ENCODE results near the gene ZNF784.
A peak's percentile ranks its signal among the peaks of the same experiment; 100 is the strongest.

Gene ZNF784

GRCh38 chr19:55606471-55606787 lies 17.9 kb downstream of the ZNF784 start:
- H4K20me1 ChIP-seq (ENCODE audit: insufficient read depth, low read length), result peaks cover 22% of the 10 kb centered on the region
- H3K9ac ChIP-seq (ENCODE audit: low read depth, low read length), result peak overlapping the region; percentile 95
- peak overlapping the region; percentile 95 for H3K4me2 ChIP-seq (ENCODE audit: insufficient read depth, low read length)
- H3K4me1 ChIP-seq (ENCODE audit: insufficient read depth, low read length), result peaks cover 47% of the 10 kb centered on the region
- H2AFZ ChIP-seq (ENCODE audit: low read depth, low read length), result peak overlapping the region; percentile 58; the same call in 1 of the 2 replicates
- DNase-seq (no peak), ATAC-seq (ENCODE audit: insufficient read depth, low read depth) (no peak)
- no peaks in the 10 kb centered on the region for H3K9me3 ChIP-seq (ENCODE audit: insufficient read depth, low read length, severe bottlenecking)
- TF ChIP-seq, protein P1, sequence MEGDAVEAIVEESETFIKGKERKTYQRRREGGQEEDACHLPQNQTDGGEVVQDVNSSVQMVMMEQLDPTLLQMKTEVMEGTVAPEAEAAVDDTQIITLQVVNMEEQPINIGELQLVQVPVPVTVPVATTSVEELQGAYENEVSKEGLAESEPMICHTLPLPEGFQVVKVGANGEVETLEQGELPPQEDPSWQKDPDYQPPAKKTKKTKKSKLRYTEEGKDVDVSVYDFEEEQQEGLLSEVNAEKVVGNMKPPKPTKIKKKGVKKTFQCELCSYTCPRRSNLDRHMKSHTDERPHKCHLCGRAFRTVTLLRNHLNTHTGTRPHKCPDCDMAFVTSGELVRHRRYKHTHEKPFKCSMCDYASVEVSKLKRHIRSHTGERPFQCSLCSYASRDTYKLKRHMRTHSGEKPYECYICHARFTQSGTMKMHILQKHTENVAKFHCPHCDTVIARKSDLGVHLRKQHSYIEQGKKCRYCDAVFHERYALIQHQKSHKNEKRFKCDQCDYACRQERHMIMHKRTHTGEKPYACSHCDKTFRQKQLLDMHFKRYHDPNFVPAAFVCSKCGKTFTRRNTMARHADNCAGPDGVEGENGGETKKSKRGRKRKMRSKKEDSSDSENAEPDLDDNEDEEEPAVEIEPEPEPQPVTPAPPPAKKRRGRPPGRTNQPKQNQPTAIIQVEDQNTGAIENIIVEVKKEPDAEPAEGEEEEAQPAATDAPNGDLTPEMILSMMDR (IDR thresholded peaks at IDR 0.05; ENCODE audit: borderline replicate concordance, extremely low read depth, low read length, poor library complexity, severe bottlenecking), result no peak
- no peak for TF ChIP-seq EZH2 (IDR thresholded peaks at IDR 0.05; ENCODE audit: borderline replicate concordance, low read depth, low read length, severe bottlenecking)
- H3K36me3 ChIP-seq (ENCODE audit: insufficient read depth, low read length), result peaks cover 23% of the 10 kb centered on the region
- peak overlapping the region; percentile 94 for H3K27ac ChIP-seq (ENCODE audit: low read length)
- no peaks in the 10 kb centered on the region for H3K27me3 ChIP-seq (ENCODE audit: insufficient read depth, low read length, poor library complexity)
- H3K4me3 ChIP-seq (ENCODE audit: low read depth in 1 of 2, low read length in 2 of 2), result peak overlapping the region; percentile 63 to 83; a peak in 3 of 4 replicates
- peaks cover 56% of the 10 kb centered on the region for H3K79me2 ChIP-seq (ENCODE audit: insufficient read depth, low read length)

DNA sequence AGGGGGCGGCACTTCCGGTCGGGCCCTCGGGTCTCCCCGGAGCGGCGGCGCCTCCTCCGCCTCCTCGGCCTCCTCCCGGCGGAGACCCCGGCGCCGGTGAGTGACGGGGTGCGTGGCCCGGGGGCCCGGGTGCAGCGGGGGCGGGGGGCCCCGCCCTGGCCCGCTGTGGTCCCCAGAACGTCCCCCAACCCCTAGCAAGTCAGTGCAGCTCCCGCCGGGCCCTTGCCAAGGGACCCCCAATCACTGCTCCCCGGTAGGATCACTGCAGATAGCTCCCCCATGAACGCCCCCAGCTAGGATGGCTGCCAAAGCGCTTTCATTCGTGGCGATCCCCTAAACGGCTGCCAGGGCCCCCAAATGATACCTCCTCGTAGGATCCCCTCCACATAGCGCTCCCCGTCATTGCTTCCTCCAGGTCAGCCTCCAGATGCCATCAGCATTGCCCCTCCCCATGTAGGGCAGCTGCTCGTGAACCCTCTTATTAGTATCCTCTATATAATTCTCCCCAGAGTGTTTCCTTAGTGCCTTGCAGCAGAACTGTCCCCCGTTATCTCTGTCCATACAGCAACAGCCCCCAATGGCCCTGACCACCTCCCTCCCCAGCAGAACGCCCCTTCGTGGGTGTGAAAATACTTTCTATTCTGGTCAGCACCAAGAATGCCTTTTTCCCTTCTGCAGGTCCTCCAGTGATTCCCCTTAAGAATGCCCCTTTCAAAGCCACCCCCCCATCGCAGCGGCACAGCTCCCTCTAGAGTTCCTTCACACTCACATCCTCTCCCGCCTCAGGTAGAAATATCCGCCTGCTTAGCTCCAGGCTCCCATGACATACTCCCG lies 18.5 kb downstream of the ZNF784 start, which contains the start of gene ZNF865:
Gene ZNF865 (plus strand): TSS at position 11 of the 834 bp plus-strand sequence. CDS start 7,972 bp downstream, outside the sequence.
- Histone ChIP-seq H2AFZ (ENCODE audit: low read depth, low read length) (peak within 1 kb of the TSS; percentile 82), H4K20me1 (ENCODE audit: insufficient read depth, low read length) (peaks cover 16% of the 10 kb centered on the region; the same call in 1 of the 2 replicates), H3K9me3 (ENCODE audit: insufficient read depth, low read length, severe bottlenecking) (no peaks in the 10 kb centered on the region), H3K4me1 (ENCODE audit: insufficient read depth, low read length) (peaks cover 53% of the 10 kb centered on the region), H3K4me3 (ENCODE audit: low read depth in 1 of 2, low read length in 2 of 2) (peak within 1 kb of the TSS; percentile 63 to 83), H3K27ac (ENCODE audit: low read length) (peak within 1 kb of the TSS; percentile 94), H3K36me3 (ENCODE audit: insufficient read depth, low read length) (peaks cover 23% of the 10 kb centered on the region), H3K9ac (ENCODE audit: low read depth, low read length) (peak within 1 kb of the TSS; percentile 95), H3K27me3 (ENCODE audit: insufficient read depth, low read length, poor library complexity) (no peaks in the 10 kb centered on the region), H3K4me2 (ENCODE audit: insufficient read depth, low read length) (peak within 1 kb of the TSS; percentile 95), H3K79me2 (ENCODE audit: insufficient read depth, low read length) (peaks cover 54% of the 10 kb centered on the region)
- peak; percentile 77 for DNase-seq
- peak; percentile 53 for ATAC-seq (ENCODE audit: insufficient read depth, low read depth)
- TF ChIP-seq, protein P1 (IDR thresholded peaks at IDR 0.05; ENCODE audit: borderline replicate concordance, extremely low read depth, low read length, poor library complexity, severe bottlenecking), result peak; percentile 83
- TF ChIP-seq EZH2 (IDR thresholded peaks at IDR 0.05; ENCODE audit: borderline replicate concordance, low read depth, low read length, severe bottlenecking), result no peak

DNA sequence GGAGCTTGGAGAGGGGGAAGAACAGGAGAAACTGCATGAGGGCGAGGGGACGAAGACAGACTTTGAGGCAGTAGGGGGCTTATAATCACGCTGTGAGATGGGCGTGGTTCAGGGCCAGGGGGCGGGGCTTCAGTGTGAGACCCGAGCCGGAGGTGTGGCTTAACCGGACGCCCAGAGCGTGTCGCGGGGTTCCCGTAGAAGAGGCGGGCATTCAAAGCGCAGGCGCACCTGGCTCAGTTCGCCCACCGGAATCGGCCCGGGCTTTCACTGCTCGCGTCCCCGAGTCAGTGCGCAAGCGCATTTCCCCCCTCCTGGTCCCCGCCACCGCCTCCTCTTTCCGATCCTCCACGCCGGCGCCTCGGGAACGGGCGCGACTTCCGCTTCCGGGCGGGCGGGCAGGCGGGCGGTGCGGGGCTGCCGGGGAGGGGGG lies 19.1 kb downstream of the ZNF784 start:
- peak overlapping the region; percentile 95 for H3K9ac ChIP-seq (ENCODE audit: low read depth, low read length)
- H3K9me3 ChIP-seq (ENCODE audit: insufficient read depth, low read length, severe bottlenecking), result no peaks in the 10 kb centered on the region
- H3K27me3 ChIP-seq (ENCODE audit: insufficient read depth, low read length, poor library complexity), result no peaks in the 10 kb centered on the region
- peaks cover 57% of the 10 kb centered on the region for H3K4me1 ChIP-seq (ENCODE audit: insufficient read depth, low read length)
- peaks cover 50% of the 10 kb centered on the region for H3K79me2 ChIP-seq (ENCODE audit: insufficient read depth, low read length)
- peak overlapping the region; percentile 35 to 83; a peak in 3 of 4 replicates for H3K4me3 ChIP-seq (ENCODE audit: low read depth in 1 of 2, low read length in 2 of 2)
- peak overlapping the region; percentile 66; the same call in 1 of the 2 replicates for H2AFZ ChIP-seq (ENCODE audit: low read depth, low read length)
- ATAC-seq (ENCODE audit: insufficient read depth, low read depth), result peak; percentile 81
- peaks cover 23% of the 10 kb centered on the region for H3K36me3 ChIP-seq (ENCODE audit: insufficient read depth, low read length)
- peak overlapping the region; percentile 94 for H3K27ac ChIP-seq (ENCODE audit: low read length)
- DNase-seq, result peak; percentile 99
- no peak for TF ChIP-seq EZH2 (IDR thresholded peaks at IDR 0.05; ENCODE audit: borderline replicate concordance, low read depth, low read length, severe bottlenecking)
- TF ChIP-seq, protein P1 (IDR thresholded peaks at IDR 0.05; ENCODE audit: borderline replicate concordance, extremely low read depth, low read length, poor library complexity, severe bottlenecking), result no peak
- H3K4me2 ChIP-seq (ENCODE audit: insufficient read depth, low read length), result peak overlapping the region; percentile 95
- peaks cover 11% of the 10 kb centered on the region; the same call in 1 of the 2 replicates for H4K20me1 ChIP-seq (ENCODE audit: insufficient read depth, low read length)
